IPS-11a (cell line): ENCODE measurements around the gene BAD.
"Not testable (repeated sequence)": the region's sequence is repeated elsewhere in the genome, so short reads cannot be mapped to it uniquely, and the experiment has no call there.

Source experiments
- H3K4me3 ChIP-seq: one replicate; pipeline ENCODE4 v1.5.1; 2013; ENCODE audit warnings: low read depth, low read length, control low read depth

Gene BAD

GRCh38 chr11:64315667-64316526 lies 31.4 kb upstream of the BAD start:
- H3K4me3 ChIP-seq, result peak overlapping the region; percentile 95

DNA sequence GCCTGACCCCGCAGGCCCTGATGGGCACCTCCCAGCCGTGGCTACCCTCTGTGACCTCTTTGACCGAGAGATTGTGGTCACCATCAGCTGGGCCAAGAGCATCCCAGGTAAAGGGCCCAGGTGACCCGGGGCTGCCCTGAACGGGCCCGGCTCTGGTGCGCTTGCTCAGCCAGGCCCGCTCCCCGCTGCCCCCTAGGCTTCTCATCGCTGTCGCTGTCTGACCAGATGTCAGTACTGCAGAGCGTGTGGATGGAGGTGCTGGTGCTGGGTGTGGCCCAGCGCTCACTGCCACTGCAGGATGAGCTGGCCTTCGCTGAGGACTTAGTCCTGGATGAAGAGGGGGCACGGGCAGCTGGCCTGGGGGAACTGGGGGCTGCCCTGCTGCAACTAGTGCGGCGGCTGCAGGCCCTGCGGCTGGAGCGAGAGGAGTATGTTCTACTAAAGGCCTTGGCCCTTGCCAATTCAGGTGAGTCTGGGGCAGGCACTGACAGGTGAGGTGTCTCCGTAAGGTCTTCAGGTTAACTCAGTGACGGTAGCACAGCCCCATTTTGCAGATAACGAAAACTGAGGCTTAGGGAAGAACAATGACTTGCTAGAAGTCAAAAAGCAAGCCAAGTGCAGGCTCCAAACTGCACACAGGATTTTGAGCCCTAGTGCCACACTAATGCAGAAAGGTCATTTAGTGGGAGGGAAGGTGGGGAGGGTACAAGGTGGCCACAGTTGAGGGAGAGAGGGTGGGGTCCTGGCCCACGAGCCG lies 30.5 kb upstream of the BAD start:
- H3K4me3 ChIP-seq, result no peak overlapping the region

GRCh38 chr11:64314146-64314804 lies 29.8 kb upstream of the BAD start:
- H3K4me3 ChIP-seq, result no peak overlapping the region

GRCh38 chr11:64313491-64314145 lies 29.2 kb upstream of the BAD start:
- H3K4me3 ChIP-seq, result no peak overlapping the region

GRCh38 chr11:64312947-64313346 lies 28.5 kb upstream of the BAD start:
- H3K4me3 ChIP-seq, result no peak overlapping the region

DNA sequence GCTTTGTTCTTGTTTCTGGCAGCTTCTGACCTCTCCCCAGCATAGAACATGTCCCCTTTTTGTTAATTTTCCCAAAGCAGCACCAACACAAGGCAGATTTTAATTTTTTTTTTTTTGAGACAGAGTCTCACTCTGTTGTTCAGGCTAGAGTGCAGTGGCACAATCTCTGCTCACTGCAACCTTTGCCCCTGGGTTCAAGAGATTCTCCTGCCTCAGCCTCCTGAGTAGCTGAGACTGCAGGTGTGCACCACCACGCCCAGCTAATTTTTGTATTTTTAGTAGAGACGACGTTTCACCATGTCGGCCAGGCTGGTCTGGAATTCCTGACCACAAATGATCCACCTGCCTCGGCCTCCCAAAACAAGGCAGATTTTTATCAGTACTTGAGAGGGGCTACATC lies 23.3 kb upstream of the BAD start:
- not testable (repeated sequence) for H3K4me3 ChIP-seq

GRCh38 chr11:64306876-64307622 lies 22.6 kb upstream of the BAD start:
- peak overlapping the region; percentile 83 for H3K4me3 ChIP-seq

- peak overlapping the region; percentile 83 for H3K4me3 ChIP-seq
Measured at GRCh38 chr11:64306563-64306875, 22.1 kb upstream of the BAD start.

GRCh38 chr11:64305691-64306562 lies 21.5 kb upstream of the BAD start:
- H3K4me3 ChIP-seq, result peak overlapping the region; percentile 83

DNA sequence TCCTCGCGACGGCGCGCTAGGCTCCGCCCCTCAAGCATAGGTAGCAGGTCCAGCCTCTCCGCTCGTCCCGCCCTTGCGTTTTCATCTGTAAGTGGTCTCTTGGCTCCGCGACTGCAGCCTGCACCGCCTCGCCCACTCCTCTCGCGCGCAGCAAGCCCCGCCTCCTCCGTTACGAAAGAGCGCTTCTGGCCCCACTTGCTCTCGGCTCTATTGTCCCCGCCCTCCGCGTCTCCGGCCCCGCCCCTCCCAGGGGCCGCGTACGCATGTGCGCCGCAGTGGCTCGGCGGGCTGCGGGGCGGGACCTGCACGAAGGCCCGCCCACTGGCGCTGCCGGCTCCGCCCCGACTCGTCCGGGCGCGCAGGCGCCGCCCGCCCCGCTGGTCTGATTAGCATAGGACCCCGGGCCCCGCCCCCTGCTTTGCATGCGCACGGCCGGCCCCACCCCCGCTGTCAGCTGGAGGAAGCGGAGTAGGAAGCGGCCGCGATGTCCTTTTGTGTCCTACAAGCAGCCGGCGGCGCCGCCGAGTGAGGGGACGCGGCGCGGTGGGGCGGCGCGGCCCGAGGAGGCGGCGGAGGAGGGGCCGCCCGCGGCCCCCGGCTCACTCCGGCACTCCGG lies 20.7 kb upstream of the BAD start, which contains the start of gene ESRRA:
Gene ESRRA, plus strand, starts transcription at position 450 of the 616 bp plus-strand sequence. CDS start 1,656 bp downstream, outside the sequence.
- H3K4me3 ChIP-seq, result peak within 1 kb of the TSS; percentile 83

- peak overlapping the region; percentile 62 for H3K4me3 ChIP-seq
Measured at GRCh38 chr11:64304316-64305072, 20.0 kb upstream of the BAD start.

- peak overlapping the region; percentile 62 for H3K4me3 ChIP-seq
Measured at GRCh38 chr11:64304032-64304315, 19.5 kb upstream of the BAD start.

- H3K4me3 ChIP-seq, result no peak overlapping the region
Measured at GRCh38 chr11:64303109-64304031, 18.9 kb upstream of the BAD start.

GRCh38 chr11:64299847-64300648 lies 15.6 kb upstream of the BAD start, which contains the start of gene CATSPERZ:
Gene CATSPERZ, plus strand, starts transcription at chr11:64300358. Its CDS starts 53 bp downstream, at chr11:64300411.
- peak within 1 kb of the TSS; percentile 4 for H3K4me3 ChIP-seq

DNA sequence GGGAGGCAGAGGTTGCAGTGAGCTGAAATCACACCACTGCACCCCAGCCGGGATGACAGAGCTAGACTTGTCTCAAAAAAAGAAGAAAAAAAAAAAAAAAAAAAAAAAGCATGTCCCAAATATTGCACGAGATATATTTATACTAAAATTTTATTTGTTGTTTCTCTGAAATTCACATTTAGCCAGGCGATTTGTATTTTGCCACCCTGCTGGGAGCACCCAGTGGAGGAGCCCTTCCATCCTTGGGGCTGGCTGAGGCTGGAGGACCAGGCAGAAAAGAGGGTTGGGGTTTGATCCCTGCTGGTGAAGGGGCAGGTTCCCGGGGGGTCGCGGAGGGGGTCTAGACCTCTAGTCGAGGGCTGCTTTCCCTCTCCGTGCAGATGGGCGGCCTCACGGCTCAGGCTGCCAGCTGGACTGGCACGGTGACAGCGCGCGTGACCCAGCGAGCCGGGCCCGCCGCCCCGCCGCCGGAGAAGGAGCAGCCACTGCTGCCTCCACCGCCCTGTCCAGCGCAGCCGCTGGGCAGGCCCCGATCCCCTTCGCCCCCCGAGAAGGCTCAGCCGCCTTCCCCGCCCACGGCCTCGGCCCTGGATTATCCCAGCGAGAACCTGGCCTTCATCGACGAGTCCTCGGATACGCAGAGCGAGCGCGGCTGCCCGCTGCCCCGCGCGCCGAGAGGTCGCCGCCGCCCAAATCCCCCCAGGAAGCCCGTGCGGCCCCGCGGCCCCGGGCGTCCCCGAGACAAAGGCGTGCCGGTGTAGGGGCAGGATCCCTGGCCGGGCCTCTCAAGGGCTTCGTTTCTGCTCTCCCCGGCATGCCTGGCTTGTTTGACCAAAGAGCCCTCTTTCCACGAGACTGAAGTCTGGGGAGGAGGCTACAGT lies 14.7 kb upstream of the BAD start:
- H3K4me3 ChIP-seq, result peak overlapping the region; percentile 4
